Measurements from ENCODE around the gene PRDM16.

PRDM16 gene

GRCh38 chr1:3128431-3129132 is 59.6 kb downstream of the PRDM16 start:
- DNase-seq = no peak

- DNase-seq = no peak
These were observed 60.1 kb downstream of the PRDM16 start for GRCh38 chr1:3129133-3129490.

- DNase-seq = no peak
These were observed 61.3 kb downstream of the PRDM16 start for GRCh38 chr1:3130268-3130667.

GRCh38 chr1:3132660-3133059 is 63.7 kb downstream of the PRDM16 start:
- no peak for DNase-seq

- DNase-seq = no peak
These were observed 64.7 kb downstream of the PRDM16 start for GRCh38 chr1:3133686-3134085.

GRCh38 chr1:3134381-3135072 is 65.5 kb downstream of the PRDM16 start:
- DNase-seq = no peak

GRCh38 chr1:3135073-3135702 is 66.2 kb downstream of the PRDM16 start:
- no peak for DNase-seq

- DNase-seq = no peak
These were observed 66.9 kb downstream of the PRDM16 start for GRCh38 chr1:3135744-3136455.

GRCh38 chr1:3136532-3136931 is 67.5 kb downstream of the PRDM16 start:
- DNase-seq = no peak

- no peak for DNase-seq
These were observed 68.4 kb downstream of the PRDM16 start for GRCh38 chr1:3137111-3138100.

GRCh38 chr1:3138623-3139151 is 69.7 kb downstream of the PRDM16 start:
- DNase-seq = no peak

GRCh38 chr1:3139451-3139852 is 70.4 kb downstream of the PRDM16 start:
- DNase-seq = no peak

- no peak for DNase-seq
These were observed 70.9 kb downstream of the PRDM16 start for GRCh38 chr1:3139871-3140361.

- DNase-seq = no peak
These were observed 71.4 kb downstream of the PRDM16 start for GRCh38 chr1:3140437-3140836.

GRCh38 chr1:3141129-3141528 is 72.1 kb downstream of the PRDM16 start:
- no peak for DNase-seq

GRCh38 chr1:3141836-3142235 is 72.8 kb downstream of the PRDM16 start:
- DNase-seq = no peak

- no peak for DNase-seq
These were observed 73.2 kb downstream of the PRDM16 start for GRCh38 chr1:3142236-3142635.

- DNase-seq = no peak
These were observed 73.7 kb downstream of the PRDM16 start for GRCh38 chr1:3142751-3143150.

GRCh38 chr1:3145532-3146325 is 76.7 kb downstream of the PRDM16 start:
- no peak for DNase-seq

GRCh38 chr1:3146458-3146857 is 77.5 kb downstream of the PRDM16 start:
- no peak for DNase-seq

- DNase-seq = no peak
These were observed 77.9 kb downstream of the PRDM16 start for GRCh38 chr1:3146907-3147306.

Measured in CD4-positive, alpha-beta T cell treated with Interleukin-1 beta for 1 hour (primary cell).